Measurements from ENCODE around the gene GRK1. TPM values are rescaled to one million over a fixed set of nuclear protein-coding genes. Genes with fewer than 3 reads are reported as not detected.

Gene GRK1
- total RNA-seq, 2 experiments from 2014 or later = not detected

DNA sequence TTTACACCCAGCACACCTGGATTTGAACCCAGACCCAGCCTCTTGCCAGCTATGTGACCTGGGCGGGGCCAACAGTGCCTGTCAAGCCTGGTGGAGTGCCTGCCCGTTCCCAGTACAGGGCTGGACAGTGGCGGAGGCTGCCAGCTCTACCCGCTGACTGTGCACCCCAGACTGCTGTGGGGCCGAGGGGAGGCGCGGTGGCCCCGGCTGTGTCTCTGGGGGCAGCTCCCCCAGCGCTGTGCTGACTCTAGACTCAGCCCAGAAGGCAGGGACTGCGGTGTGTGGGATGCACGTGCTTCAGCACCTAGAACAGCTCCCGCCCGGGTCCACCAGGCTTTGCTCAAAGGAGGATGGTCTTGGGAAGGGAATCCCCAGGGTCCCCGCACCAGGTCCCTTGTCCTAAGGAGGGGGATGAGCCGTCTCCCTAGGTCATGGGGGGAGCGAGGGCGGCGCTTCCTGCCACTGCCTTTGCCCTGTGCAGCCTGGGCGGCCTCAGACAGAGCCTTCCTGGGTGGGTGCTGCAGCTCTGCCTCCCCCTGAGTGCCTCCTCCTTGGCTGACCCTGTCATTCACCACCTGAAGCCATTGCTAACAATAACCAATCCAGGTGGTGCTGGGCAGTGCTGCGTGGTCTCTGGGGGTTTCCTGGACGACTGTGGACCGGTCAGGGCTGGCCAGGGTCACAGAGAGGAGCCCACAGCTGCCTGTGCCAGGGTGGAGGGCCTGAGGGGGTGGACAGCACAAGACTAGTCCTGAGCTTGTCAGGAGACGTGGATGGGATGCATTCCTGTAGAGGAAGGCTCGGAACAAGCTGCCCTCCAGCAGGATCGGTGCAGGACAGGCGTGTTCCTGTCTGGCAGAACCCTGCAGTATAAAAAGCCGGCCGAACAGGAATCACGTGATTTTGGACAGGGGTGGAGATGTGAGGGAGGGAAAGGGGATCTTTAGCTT is 110.6 kb downstream of the GRK1 start:
- Histone ChIP-seq H3K4me3 (ENCODE audit: low read depth, low read length, poor library complexity, severe bottlenecking) (no peak overlapping the region), H4K20me1 (ENCODE audit: insufficient read depth, low read length) (no peaks in the 10 kb centered on the region), H3K4me1 (ENCODE audit: insufficient read depth, low read length, poor library complexity, severe bottlenecking) (no peaks in the 10 kb centered on the region), H3K4me2 (ENCODE audit: low read length) (no peak overlapping the region), H3K9me3 (ENCODE audit: low read length) (no peaks in the 10 kb centered on the region), H3K9me2 (ENCODE audit: insufficient read depth, low read length) (no peaks in the 10 kb centered on the region), H2AFZ (ENCODE audit: low read length) (no peak overlapping the region), H3K27ac (ENCODE audit: low read depth, low read length, poor library complexity, severe bottlenecking) (no peak overlapping the region), H3K79me2 (ENCODE audit: insufficient read depth, low read depth, low read length) (no peaks in the 10 kb centered on the region), H3K36me3 (ENCODE audit: insufficient read depth, low read length) (no peaks in the 10 kb centered on the region)
- intact Hi-C loops (cut with micrococcal nuclease; ENCODE audit: unreplicated experiment) = no loop called here
- no TSS peak for BruUV-seq (replicated peaks)
- POLR2A ChIA-PET = no interaction called here
- CTCF ChIA-PET (ENCODE audit: unreplicated experiment) = no interaction called here
- no peak for TF ChIP-seq CTCF (conservative IDR thresholded peaks at IDR 0.05; ENCODE audit: low read length)
- TF ChIP-seq EZH2phosphoT487 (IDR thresholded peaks at IDR 0.05; ENCODE audit: borderline replicate concordance, low read depth, low read length) = no peak
- no peak for DNase-seq (ENCODE audit: low spot score)

DNA sequence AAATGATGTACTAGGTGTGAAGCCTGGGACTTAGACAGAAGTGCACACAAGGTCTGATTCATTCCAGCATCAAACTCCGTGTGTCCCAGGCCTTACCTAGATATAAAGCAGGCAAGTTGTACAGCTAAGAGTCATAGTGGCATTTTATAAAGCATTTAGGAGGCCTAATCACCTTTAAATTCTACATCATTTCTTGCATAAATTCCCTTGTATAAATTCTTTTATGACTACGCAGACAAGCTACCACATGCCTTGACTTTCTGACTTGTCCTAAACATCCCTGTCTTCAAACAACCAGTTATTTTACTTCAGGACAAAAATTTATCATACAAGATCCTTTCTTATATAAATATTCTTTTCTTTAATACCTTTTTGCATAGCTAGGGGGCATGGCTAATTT is 114.6 kb downstream of the GRK1 start:
- no peak for DNase-seq (ENCODE audit: low spot score)
- Histone ChIP-seq H3K9me2 (ENCODE audit: insufficient read depth, low read length) (no peaks in the 10 kb centered on the region), H3K4me1 (ENCODE audit: insufficient read depth, low read length, poor library complexity, severe bottlenecking) (no peaks in the 10 kb centered on the region), H3K4me3 (ENCODE audit: low read depth, low read length, poor library complexity, severe bottlenecking) (no peak overlapping the region), H3K79me2 (ENCODE audit: insufficient read depth, low read depth, low read length) (no peaks in the 10 kb centered on the region), H3K27ac (ENCODE audit: low read depth, low read length, poor library complexity, severe bottlenecking) (no peak overlapping the region), H3K4me2 (ENCODE audit: low read length) (no peak overlapping the region), H3K9me3 (ENCODE audit: low read length) (no peaks in the 10 kb centered on the region), H3K36me3 (ENCODE audit: insufficient read depth, low read length) (no peaks in the 10 kb centered on the region), H4K20me1 (ENCODE audit: insufficient read depth, low read length) (no peaks in the 10 kb centered on the region), H2AFZ (ENCODE audit: low read length) (no peak overlapping the region)
- no peak for TF ChIP-seq CTCF (conservative IDR thresholded peaks at IDR 0.05; ENCODE audit: low read length)
- no peak for TF ChIP-seq EZH2phosphoT487 (IDR thresholded peaks at IDR 0.05; ENCODE audit: borderline replicate concordance, low read depth, low read length)
- POLR2A ChIA-PET = no interaction called here
- intact Hi-C loops (cut with micrococcal nuclease; ENCODE audit: unreplicated experiment) = no loop called here
- CTCF ChIA-PET (ENCODE audit: unreplicated experiment) = no interaction called here
- BruUV-seq (replicated peaks) = no TSS peak

DNA sequence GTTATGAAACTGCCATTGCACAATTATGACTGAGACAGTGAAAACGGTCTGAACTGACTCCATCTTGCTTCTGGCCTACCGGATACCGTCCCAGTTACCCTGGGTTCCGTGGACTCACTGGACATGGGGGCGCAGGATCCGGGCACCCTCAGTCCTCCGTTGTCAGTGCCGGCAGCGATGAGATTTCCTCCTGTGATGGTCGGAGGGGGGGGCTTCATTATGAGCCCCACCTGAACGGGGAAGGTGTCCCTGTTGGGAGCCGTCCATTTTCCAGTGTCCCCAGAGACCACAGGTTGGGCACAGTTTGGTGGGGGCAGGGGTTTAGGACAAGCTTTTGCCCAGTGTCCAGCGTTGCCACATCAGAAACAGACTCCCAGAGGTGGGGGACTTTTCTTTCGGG is 115.5 kb downstream of the GRK1 start:
- no peak for DNase-seq (ENCODE audit: low spot score)
- BruUV-seq (replicated peaks) = no TSS peak

More for the DNA sequence above, 115.5 kb downstream of the GRK1 start:
- Histone ChIP-seq H3K9me2 (ENCODE audit: insufficient read depth, low read length) (no peaks in the 10 kb centered on the region), H3K36me3 (ENCODE audit: insufficient read depth, low read length) (no peaks in the 10 kb centered on the region), H3K9me3 (ENCODE audit: low read length) (no peaks in the 10 kb centered on the region), H2AFZ (ENCODE audit: low read length) (no peak overlapping the region), H3K4me1 (ENCODE audit: insufficient read depth, low read length, poor library complexity, severe bottlenecking) (no peaks in the 10 kb centered on the region), H3K4me3 (ENCODE audit: low read depth, low read length, poor library complexity, severe bottlenecking) (no peak overlapping the region), H4K20me1 (ENCODE audit: insufficient read depth, low read length) (no peaks in the 10 kb centered on the region), H3K4me2 (ENCODE audit: low read length) (no peak overlapping the region), H3K27ac (ENCODE audit: low read depth, low read length, poor library complexity, severe bottlenecking) (no peak overlapping the region), H3K79me2 (ENCODE audit: insufficient read depth, low read depth, low read length) (no peaks in the 10 kb centered on the region)
- TF ChIP-seq CTCF (conservative IDR thresholded peaks at IDR 0.05; ENCODE audit: low read length) (no peak), EZH2phosphoT487 (IDR thresholded peaks at IDR 0.05; ENCODE audit: borderline replicate concordance, low read depth, low read length) (no peak)
- intact Hi-C loops (cut with micrococcal nuclease; ENCODE audit: unreplicated experiment) = no loop called here
- ChIA-PET POLR2A (no interaction called here), CTCF (ENCODE audit: unreplicated experiment) (no interaction called here)
